Caco-2 (cell line): ENCODE results near the gene SPIN1. TPM values are rescaled to one million over a fixed set of nuclear protein-coding genes. Genes with fewer than 3 reads are reported as not detected.
"Not testable (repeated sequence)": the region's sequence is repeated elsewhere in the genome, so short reads cannot be mapped to it uniquely, and the experiment has no call there.

ENCODE experiments used
- BruUV-seq: library from RNA; stranded (reverse); fragments of 400-500 nt; replicated peaks from 2 replicates; lab custom pipeline; 2021; lab: Mats Ljungman, UMichigan
- CTCF ChIA-PET: fragments of 300-600 bp; sonication (Branson Sonifier 250); formaldehyde crosslinking; loops from one replicate; lab custom pipeline; 2022; ENCODE audit warnings: antibody characterized with exemption; lab: Charles Lee
- POLR2A ChIA-PET: fragments of 300-600 bp; sonication (Branson Sonifier 250); formaldehyde crosslinking; loops from one replicate; lab custom pipeline; 2022; ENCODE audit warnings: antibody characterized with exemption; lab: Charles Lee
- DNase-seq, 2 experiments: peaks; one replicate each; pipeline versions ENCODE4 v3.0.0 to v3.0.0-alpha.2; 2020 to 2022
- H3K27me3 ChIP-seq: replicated peaks from 2 replicates; pipeline ENCODE4 v1.6.0; 2011; ENCODE audit warnings: low read length; ENCODE audit not compliant: control insufficient read depth, insufficient read depth
- H3K36me3 ChIP-seq: 2 replicates; pipeline ENCODE4 v1.5.1; 2011; ENCODE audit warnings: low read length; ENCODE audit not compliant: control insufficient read depth, insufficient read depth
- H3K4me1 ChIP-seq: fragments of 250-450 bp; sonication (Bioruptor Pico); 2 replicates; pipeline ENCODE4 v1.5.1; 2020; ENCODE audit warnings: mild to moderate bottlenecking
- H3K4me3 ChIP-seq: 2 replicates; pipeline ENCODE4 v1.5.1; 2011; ENCODE audit warnings: low read depth, mild to moderate bottlenecking, control low read depth, low read length
- H3K9me3 ChIP-seq: fragments of 250-450 bp; sonication (Bioruptor Pico); 2 replicates; pipeline ENCODE4 v1.5.1; 2020; ENCODE audit warnings: mild to moderate bottlenecking, moderate library complexity
- H3K27ac Mint-ChIP-seq: one replicate; pipeline ENCODE4 v1.8.0; 2022; ENCODE audit warnings: mixed read lengths; ENCODE audit not compliant: unreplicated experiment
- H3K27me3 Mint-ChIP-seq: one replicate; pipeline ENCODE4 v1.8.0; 2022; ENCODE audit warnings: mixed read lengths; ENCODE audit not compliant: insufficient read depth, unreplicated experiment
- H3K36me3 Mint-ChIP-seq: one replicate; pipeline ENCODE4 v1.8.0; 2022; ENCODE audit warnings: mild to moderate bottlenecking, mixed read lengths; ENCODE audit not compliant: insufficient read depth, unreplicated experiment
- H3K4me1 Mint-ChIP-seq: one replicate; pipeline ENCODE4 v1.8.0; 2022; ENCODE audit warnings: low read depth, mixed read lengths; ENCODE audit not compliant: unreplicated experiment
- H3K4me3 Mint-ChIP-seq: one replicate; pipeline ENCODE4 v1.8.0; 2022; ENCODE audit warnings: mild to moderate bottlenecking, moderate library complexity, mixed read lengths; ENCODE audit not compliant: unreplicated experiment
- H3K9me3 Mint-ChIP-seq: one replicate; pipeline ENCODE4 v1.8.0; 2022; ENCODE audit warnings: mixed read lengths; ENCODE audit not compliant: unreplicated experiment
- intact Hi-C: fragments of 100-400 bp; cut with micrococcal nuclease; formaldehyde crosslinking; loops from one replicate; pipeline ENCODE4 v1.10.0; 2022; ENCODE audit not compliant: unreplicated experiment
- total RNA-seq: library from RNA; stranded (reverse); gene quantifications from 2 replicates; pipeline ENCODE4 v1.2.3, GENCODE V29; 2022
- TF ChIP-seq, protein P1 (sequence below), 2 experiments: fragments of 200-600 bp in 1 of 2; IDR thresholded peaks; 1 replicate in 1 of 2; 2 replicates in 1 of 2; pipeline versions ENCODE4 v1.5.1 to v1.8.0; 2011 to 2022; ENCODE audit warnings: antibody characterized with exemption in 1 of 2, control low read depth in 1 of 2, inconsistent platforms in 1 of 2, low read depth in 1 of 2, low read length in 1 of 2, mild to moderate bottlenecking in 1 of 2, moderate library complexity in 1 of 2; ENCODE audit not compliant: insufficient read depth in 1 of 2, severe bottlenecking in 1 of 2, unreplicated experiment in 1 of 2

Gene SPIN1
- total RNA-seq, 1 experiment from 2014 or later: 51.7 TPM

DNA sequence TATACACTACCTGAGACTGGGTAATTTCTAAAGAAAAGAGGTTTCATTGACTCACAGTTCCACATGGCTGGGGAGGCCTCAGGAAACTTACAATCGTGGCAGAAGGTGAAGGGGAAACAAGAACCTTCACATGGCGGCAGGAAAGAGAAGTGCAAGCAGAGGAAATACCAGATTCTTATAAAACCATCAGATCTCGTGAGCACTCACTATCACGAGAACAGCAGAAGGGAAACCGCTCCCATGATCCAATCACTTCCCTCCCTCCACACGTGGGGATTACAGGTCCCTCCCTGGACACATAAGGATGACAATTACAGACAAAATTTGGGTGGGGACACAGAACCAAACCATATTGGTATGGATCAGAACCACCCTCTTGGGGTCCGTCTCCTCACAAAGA, 44.2 kb upstream of the SPIN1 start:
- Histone ChIP-seq H3K4me3 (no peak overlapping the region), H3K4me1 (peaks cover 19% of the 10 kb centered on the region), H3K36me3 (no peaks in the 10 kb centered on the region), H3K9me3 (no peaks in the 10 kb centered on the region; the same call in none of the 2 replicates), H3K27me3 (no peaks in the 10 kb centered on the region)
- ChIA-PET POLR2A (no interaction called here), CTCF (no interaction called here)
- BruUV-seq: no TSS peak
- Mint-ChIP-seq H3K27ac (peak overlapping the region; percentile 96), H3K9me3 (no peaks in the 10 kb centered on the region), H3K36me3 (peaks cover 9% of the 10 kb centered on the region), H3K27me3 (no peaks in the 10 kb centered on the region), H3K4me3 (peak overlapping the region; percentile 41), H3K4me1 (peaks cover 13% of the 10 kb centered on the region)
- intact Hi-C loops: loop anchor here (5.0 kb wide), 1 partner anchor 43 kb away; the partner anchor contains the start of gene SPIN1
- TF ChIP-seq, protein P1, sequence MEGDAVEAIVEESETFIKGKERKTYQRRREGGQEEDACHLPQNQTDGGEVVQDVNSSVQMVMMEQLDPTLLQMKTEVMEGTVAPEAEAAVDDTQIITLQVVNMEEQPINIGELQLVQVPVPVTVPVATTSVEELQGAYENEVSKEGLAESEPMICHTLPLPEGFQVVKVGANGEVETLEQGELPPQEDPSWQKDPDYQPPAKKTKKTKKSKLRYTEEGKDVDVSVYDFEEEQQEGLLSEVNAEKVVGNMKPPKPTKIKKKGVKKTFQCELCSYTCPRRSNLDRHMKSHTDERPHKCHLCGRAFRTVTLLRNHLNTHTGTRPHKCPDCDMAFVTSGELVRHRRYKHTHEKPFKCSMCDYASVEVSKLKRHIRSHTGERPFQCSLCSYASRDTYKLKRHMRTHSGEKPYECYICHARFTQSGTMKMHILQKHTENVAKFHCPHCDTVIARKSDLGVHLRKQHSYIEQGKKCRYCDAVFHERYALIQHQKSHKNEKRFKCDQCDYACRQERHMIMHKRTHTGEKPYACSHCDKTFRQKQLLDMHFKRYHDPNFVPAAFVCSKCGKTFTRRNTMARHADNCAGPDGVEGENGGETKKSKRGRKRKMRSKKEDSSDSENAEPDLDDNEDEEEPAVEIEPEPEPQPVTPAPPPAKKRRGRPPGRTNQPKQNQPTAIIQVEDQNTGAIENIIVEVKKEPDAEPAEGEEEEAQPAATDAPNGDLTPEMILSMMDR (IDR thresholded peaks at IDR 0.05; ENCODE audit: insufficient read depth in 1 of 2, low read depth in 1 of 2, low read length in 1 of 2, severe bottlenecking in 1 of 2, unreplicated experiment in 1 of 2): no peak
- no peak for DNase-seq

DNA sequence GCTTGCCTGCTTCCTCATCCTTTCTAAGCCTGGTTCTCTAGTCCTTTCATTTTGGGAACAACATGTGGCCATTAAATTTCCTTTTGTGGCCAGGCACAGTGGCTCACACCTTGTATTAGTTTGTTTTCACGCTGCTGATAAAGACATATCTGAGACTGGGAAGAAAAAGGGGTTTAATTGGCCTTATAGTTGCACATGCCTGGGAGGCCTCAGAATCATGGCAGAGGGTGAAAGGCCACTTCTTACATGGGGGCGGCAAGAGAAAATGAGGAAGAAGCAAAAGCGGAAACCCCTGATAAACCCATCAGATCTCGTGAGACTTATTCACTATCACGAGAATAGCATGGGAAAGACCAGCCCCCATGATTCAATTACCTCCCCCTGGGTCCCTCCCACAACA, 37.9 kb upstream of the SPIN1 start:
- H3K4me1 ChIP-seq, intact Hi-C loops, H3K4me1 Mint-ChIP-seq, H3K36me3 Mint-ChIP-seq, DNase-seq, H3K36me3 ChIP-seq, POLR2A ChIA-PET, H3K27me3 ChIP-seq, H3K27me3 Mint-ChIP-seq, H3K9me3 Mint-ChIP-seq, H3K4me3 ChIP-seq, H3K9me3 ChIP-seq, H3K4me3 Mint-ChIP-seq, CTCF ChIA-PET, H3K27ac Mint-ChIP-seq, BruUV-seq: not testable (repeated sequence)

DNA sequence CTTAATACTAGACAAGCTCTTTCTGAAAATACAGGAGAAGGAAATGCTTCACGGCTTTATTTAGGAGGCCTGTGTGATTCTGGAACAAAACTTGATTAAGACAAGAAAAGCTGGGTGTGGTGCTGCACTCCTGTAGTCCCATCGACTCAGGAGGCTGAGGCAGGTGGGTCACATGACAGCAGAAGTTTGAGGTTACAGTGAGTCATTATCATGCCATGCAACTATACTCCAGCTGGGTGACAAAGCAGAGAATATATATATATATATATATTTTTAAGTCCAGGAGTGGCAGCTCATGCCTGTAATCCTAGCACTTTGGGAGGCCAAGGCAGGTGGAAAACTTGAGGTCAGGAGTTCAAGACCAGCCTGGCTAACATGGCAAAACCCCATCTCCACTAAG, 33.1 kb upstream of the SPIN1 start:
- no peaks in the 10 kb centered on the region for H3K4me1 Mint-ChIP-seq

DNA sequence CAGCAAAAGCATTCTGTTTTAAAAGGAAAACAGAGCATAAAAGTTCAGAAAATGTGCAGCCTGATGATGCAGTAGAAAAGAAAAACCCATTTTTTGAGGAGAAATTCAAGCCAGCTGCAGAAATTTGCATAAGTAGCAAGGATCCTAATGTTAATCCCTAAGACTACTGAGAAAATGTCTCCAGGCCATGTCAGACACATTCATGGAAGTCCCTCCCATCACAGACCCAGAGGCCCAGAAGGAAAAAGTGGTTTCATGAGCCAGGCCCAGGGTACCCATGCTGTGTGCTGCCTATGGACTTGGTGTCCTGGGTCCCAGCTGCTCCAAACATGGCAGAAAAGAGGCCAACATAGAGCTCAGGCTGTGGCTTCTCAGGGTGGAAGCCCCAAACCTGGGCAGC, 31.0 kb upstream of the SPIN1 start:
- H3K27me3 Mint-ChIP-seq, H3K36me3 Mint-ChIP-seq, H3K36me3 ChIP-seq, intact Hi-C loops, H3K4me3 Mint-ChIP-seq, BruUV-seq, H3K27me3 ChIP-seq, H3K4me1 ChIP-seq, H3K9me3 ChIP-seq, H3K4me3 ChIP-seq, H3K4me1 Mint-ChIP-seq, DNase-seq, CTCF ChIA-PET, POLR2A ChIA-PET, H3K9me3 Mint-ChIP-seq, H3K27ac Mint-ChIP-seq: not testable (repeated sequence)

More for the DNA sequence above, 33.1 kb upstream of the SPIN1 start:
- ChIA-PET CTCF (no interaction called here), POLR2A (no interaction called here)
- H3K27me3 Mint-ChIP-seq: no peaks in the 10 kb centered on the region
- intact Hi-C loops: no loop called here
- H3K4me3 Mint-ChIP-seq: no peak overlapping the region
- TF ChIP-seq, protein P1 (IDR thresholded peaks at IDR 0.05; ENCODE audit: insufficient read depth in 1 of 2, low read depth in 1 of 2, low read length in 1 of 2, severe bottlenecking in 1 of 2, unreplicated experiment in 1 of 2): no peak
- DNase-seq: no peak
- peaks cover 7% of the 10 kb centered on the region for H3K9me3 Mint-ChIP-seq
- no peaks in the 10 kb centered on the region for H3K36me3 Mint-ChIP-seq
- no TSS peak for BruUV-seq
- Histone ChIP-seq H3K36me3 (no peaks in the 10 kb centered on the region), H3K4me3 (no peak overlapping the region), H3K27me3 (no peaks in the 10 kb centered on the region), H3K9me3 (no peaks in the 10 kb centered on the region), H3K4me1 (no peaks in the 10 kb centered on the region)
- no peak overlapping the region for H3K27ac Mint-ChIP-seq
